Uterus (tissue), 4 donors: Measurements from ENCODE around the gene HDAC4. TPM values are rescaled to one million over a fixed set of nuclear protein-coding genes. Genes with fewer than 3 reads are reported as not detected.

Experiments used
- DNase-seq, 2 donors: peaks; one replicate each; pipeline ENCODE4 v3.0.0-alpha.2; 2019 to 2020
- H3K27ac ChIP-seq, 2 donors: fragments of 200-600 bp; sonication (generic); 1 replicate in 1 of 2; 2 replicates in 1 of 2; pipeline ENCODE4 v1.5.1; 2016 to 2018
- H3K27me3 ChIP-seq, 2 donors: fragments of 200-600 bp; sonication (generic); one replicate each; pipeline ENCODE4 v1.5.1; 2018 to 2019; ENCODE audit warnings: control low read depth in 1 of 2
- H3K36me3 ChIP-seq, 2 donors: fragments of 200-600 bp; sonication (generic); one replicate each; pipeline ENCODE4 v1.5.1; 2019; ENCODE audit warnings: control low read depth in 1 of 2
- H3K4me1 ChIP-seq, 2 donors: fragments of 200-600 bp; sonication (generic); one replicate each; pipeline ENCODE4 v1.5.1; 2018 to 2019; ENCODE audit warnings: control low read depth in 1 of 2
- H3K4me3 ChIP-seq, 2 donors: fragments of 200-600 bp; sonication (generic); 1 replicate in 1 of 2; 2 replicates in 1 of 2; pipeline ENCODE4 v1.5.1; 2018 to 2019; ENCODE audit warnings: mild to moderate bottlenecking in 1 of 2
- H3K9me3 ChIP-seq, 2 donors: fragments of 200-600 bp; sonication (generic); one replicate each; pipeline ENCODE4 v1.5.1; 2019; ENCODE audit warnings: control low read depth in 1 of 2
- POLR2A ChIP-seq, 2 donors: fragments of 450-650 bp; IDR thresholded peaks; one replicate each; pipeline ENCODE4 v1.6.1; 2016; ENCODE audit warnings: antibody characterized with exemption in 2 of 2, mild to moderate bottlenecking in 1 of 2, moderate library complexity in 1 of 2
- intact Hi-C: fragments of 100-400 bp; cut with DNase I; formaldehyde crosslinking; loops from one replicate; pipeline ENCODE4 v1.15.1; 2023; ENCODE audit warnings: low total_unique reads
- total RNA-seq, 4 donors: library from RNA; depleted of rRNA in 3 of 4; stranded (reverse); fragments of >200 nt in 3 of 4; gene quantifications; one replicate each; pipeline versions ENCODE4 v1.1.0 to v1.2.4, GENCODE V29; 2014 to 2023
- TF ChIP-seq, protein P1 (sequence below), 4 experiments: fragments of 200-600 bp in 2 of 4; fragments of 450-650 bp in 2 of 4; sonication (generic) in 2 of 4; IDR thresholded peaks; one replicate each; pipeline ENCODE4 v1.5.1; 2016 to 2019; ENCODE audit warnings: antibody characterized with exemption in 4 of 4, mild to moderate bottlenecking in 2 of 4, moderate library complexity in 1 of 4
- donor health status: DM: yes; HTN: yes; CAD: no.

Gene HDAC4
- total RNA-seq, 4 donors from 2014 or later, result 42.1 to 91.5 (median 73.4) TPM

GRCh38 chr2:239238381-239238780 is 162.4 kb downstream of the HDAC4 start:
- H3K4me3 ChIP-seq, result no peak overlapping the region
- DNase-seq, result no peak
- no peaks in the 10 kb centered on the region for H3K36me3 ChIP-seq
- no peak overlapping the region for H3K27ac ChIP-seq
- H3K27me3 ChIP-seq, result no peaks in the 10 kb centered on the region
- intact Hi-C loops, result no loop called here
- peaks cover 0 to 4% of the 10 kb centered on the region in 2 donors for H3K4me1 ChIP-seq
- TF ChIP-seq POLR2A (IDR thresholded peaks at IDR 0.05), result no peak
- TF ChIP-seq, protein P1, sequence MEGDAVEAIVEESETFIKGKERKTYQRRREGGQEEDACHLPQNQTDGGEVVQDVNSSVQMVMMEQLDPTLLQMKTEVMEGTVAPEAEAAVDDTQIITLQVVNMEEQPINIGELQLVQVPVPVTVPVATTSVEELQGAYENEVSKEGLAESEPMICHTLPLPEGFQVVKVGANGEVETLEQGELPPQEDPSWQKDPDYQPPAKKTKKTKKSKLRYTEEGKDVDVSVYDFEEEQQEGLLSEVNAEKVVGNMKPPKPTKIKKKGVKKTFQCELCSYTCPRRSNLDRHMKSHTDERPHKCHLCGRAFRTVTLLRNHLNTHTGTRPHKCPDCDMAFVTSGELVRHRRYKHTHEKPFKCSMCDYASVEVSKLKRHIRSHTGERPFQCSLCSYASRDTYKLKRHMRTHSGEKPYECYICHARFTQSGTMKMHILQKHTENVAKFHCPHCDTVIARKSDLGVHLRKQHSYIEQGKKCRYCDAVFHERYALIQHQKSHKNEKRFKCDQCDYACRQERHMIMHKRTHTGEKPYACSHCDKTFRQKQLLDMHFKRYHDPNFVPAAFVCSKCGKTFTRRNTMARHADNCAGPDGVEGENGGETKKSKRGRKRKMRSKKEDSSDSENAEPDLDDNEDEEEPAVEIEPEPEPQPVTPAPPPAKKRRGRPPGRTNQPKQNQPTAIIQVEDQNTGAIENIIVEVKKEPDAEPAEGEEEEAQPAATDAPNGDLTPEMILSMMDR (IDR thresholded peaks at IDR 0.05), result no peak
- H3K9me3 ChIP-seq, result no peaks in the 10 kb centered on the region

- Histone ChIP-seq H3K9me3 (no peaks in the 10 kb centered on the region), H3K4me1 (peaks cover 0 to 4% of the 10 kb centered on the region in 2 donors), H3K27ac (no peak overlapping the region), H3K4me3 (no peak overlapping the region), H3K27me3 (no peaks in the 10 kb centered on the region), H3K36me3 (no peaks in the 10 kb centered on the region)
- intact Hi-C loops, result no loop called here
- TF ChIP-seq, protein P1 (IDR thresholded peaks at IDR 0.05), result no peak
- TF ChIP-seq POLR2A (IDR thresholded peaks at IDR 0.05), result no peak
- DNase-seq, result no peak
These were observed 164.0 kb downstream of the HDAC4 start for GRCh38 chr2:239236808-239237205.

GRCh38 chr2:239236043-239236807 is 164.6 kb downstream of the HDAC4 start:
- H3K9me3 ChIP-seq, result no peaks in the 10 kb centered on the region
- H3K27me3 ChIP-seq, result no peaks in the 10 kb centered on the region
- H3K27ac ChIP-seq, result no peak overlapping the region
- TF ChIP-seq, protein P1 (IDR thresholded peaks at IDR 0.05), result no peak
- TF ChIP-seq POLR2A (IDR thresholded peaks at IDR 0.05), result no peak
- H3K36me3 ChIP-seq, result no peaks in the 10 kb centered on the region
- DNase-seq, result no peak
- intact Hi-C loops, result no loop called here
- H3K4me3 ChIP-seq, result no peak overlapping the region
- H3K4me1 ChIP-seq, result peaks cover 0 to 4% of the 10 kb centered on the region in 2 donors

- intact Hi-C loops, result no loop called here
- H3K27me3 ChIP-seq, result no peaks in the 10 kb centered on the region
- H3K36me3 ChIP-seq, result no peaks in the 10 kb centered on the region
- no peak for DNase-seq
- TF ChIP-seq POLR2A (IDR thresholded peaks at IDR 0.05), result no peak
- TF ChIP-seq, protein P1 (IDR thresholded peaks at IDR 0.05), result no peak
- H3K27ac ChIP-seq, result no peak overlapping the region
- no peak overlapping the region for H3K4me3 ChIP-seq
- H3K9me3 ChIP-seq, result no peaks in the 10 kb centered on the region
- peaks cover 0 to 4% of the 10 kb centered on the region in 2 donors for H3K4me1 ChIP-seq
These were observed 165.5 kb downstream of the HDAC4 start for GRCh38 chr2:239235311-239235710.
